ENCODE data around the gene AIM2.

AIM2 gene

DNA sequence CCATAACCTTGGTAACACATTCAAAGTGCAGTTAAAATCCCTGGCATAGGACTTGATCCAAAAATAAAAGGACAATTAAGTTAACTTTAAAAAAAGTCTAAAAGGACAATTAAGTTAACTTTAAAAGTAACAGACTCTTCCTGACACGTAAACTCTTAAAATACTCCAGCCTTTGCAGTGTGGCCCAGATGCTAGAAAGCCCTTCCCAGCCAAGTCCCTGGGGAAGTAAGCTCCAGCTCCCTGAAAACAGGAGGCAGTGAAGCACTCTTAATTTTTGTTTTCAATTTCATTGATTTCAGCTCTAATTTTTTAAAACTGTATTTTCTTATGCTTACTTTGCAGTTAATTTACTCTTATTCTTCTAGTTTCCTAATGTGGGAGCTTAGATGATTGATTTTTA, 5.1 kb upstream of the AIM2 start:
- TF ChIP-seq, protein P1, sequence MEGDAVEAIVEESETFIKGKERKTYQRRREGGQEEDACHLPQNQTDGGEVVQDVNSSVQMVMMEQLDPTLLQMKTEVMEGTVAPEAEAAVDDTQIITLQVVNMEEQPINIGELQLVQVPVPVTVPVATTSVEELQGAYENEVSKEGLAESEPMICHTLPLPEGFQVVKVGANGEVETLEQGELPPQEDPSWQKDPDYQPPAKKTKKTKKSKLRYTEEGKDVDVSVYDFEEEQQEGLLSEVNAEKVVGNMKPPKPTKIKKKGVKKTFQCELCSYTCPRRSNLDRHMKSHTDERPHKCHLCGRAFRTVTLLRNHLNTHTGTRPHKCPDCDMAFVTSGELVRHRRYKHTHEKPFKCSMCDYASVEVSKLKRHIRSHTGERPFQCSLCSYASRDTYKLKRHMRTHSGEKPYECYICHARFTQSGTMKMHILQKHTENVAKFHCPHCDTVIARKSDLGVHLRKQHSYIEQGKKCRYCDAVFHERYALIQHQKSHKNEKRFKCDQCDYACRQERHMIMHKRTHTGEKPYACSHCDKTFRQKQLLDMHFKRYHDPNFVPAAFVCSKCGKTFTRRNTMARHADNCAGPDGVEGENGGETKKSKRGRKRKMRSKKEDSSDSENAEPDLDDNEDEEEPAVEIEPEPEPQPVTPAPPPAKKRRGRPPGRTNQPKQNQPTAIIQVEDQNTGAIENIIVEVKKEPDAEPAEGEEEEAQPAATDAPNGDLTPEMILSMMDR (conservative IDR thresholded peaks at IDR 0.05; ENCODE audit: control insufficient read depth, insufficient read depth, low read depth, low read length), result no peak
- no peak overlapping the region for H3K4me3 ChIP-seq (ENCODE audit: control insufficient read depth, low read depth, low read length)
- no peak for DNase-seq (ENCODE audit: low read depth)

DNA sequence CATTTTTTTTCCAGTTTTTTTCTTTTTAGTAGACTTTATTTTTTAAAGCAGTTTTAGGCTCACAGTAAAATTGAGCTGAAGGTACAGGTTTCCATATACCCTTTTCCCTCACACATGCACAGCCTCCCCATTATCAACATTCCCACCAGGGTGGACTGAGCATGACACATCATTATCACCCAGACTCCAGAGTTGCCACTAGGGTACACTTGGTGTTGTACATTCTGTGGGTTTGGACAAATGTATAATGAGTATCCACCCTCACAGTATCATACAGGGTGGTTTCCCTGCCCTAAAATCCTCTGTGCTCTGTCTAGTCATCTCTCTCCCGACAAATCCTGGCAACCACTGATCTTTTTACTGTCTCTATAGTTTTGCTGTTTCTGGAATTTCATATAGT, 3.0 kb upstream of the AIM2 start:
- TF ChIP-seq, protein P1 (conservative IDR thresholded peaks at IDR 0.05; ENCODE audit: control insufficient read depth, insufficient read depth, low read depth, low read length), result no peak
- no peak for DNase-seq (ENCODE audit: low read depth)
- H3K4me3 ChIP-seq (ENCODE audit: control insufficient read depth, low read depth, low read length), result no peak overlapping the region

DNA sequence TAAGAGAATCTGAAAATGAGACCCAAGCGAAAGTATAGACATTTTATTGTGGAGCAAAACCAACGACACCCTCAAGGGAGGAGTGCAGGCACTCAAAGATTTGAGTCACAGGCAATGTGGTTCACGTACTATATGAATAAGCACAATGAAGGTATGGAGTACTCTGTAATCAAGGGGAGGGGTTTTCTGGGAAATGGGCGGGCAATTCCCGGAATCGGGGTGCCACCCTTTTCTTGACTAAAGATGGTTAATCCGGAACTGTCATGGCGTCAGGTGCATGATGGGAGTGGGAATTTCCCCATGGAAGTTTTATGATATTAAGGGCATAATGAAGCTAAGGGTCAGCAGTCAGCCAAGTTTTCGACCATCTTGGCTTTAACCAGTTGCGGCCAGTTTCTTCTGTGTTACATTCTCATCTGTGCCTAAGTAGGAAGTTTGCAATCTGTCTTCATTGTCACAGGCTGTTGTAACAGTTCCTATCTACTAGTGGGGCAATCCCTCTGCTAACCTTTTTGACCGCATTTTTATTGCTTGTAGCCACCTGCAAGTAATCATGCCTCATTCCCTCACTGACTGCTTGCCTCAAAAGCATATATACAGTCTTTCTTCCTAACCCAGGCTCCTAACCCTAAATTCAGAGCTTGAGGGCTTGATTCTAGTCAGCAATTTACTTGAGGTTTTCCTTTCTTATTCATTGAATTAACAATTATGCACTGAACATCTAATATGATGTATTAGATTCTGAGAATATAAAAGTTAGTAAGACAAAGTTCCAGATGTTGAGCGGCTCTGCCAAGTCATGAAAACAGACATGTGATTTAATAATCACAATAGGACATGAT, 775 bp upstream of the AIM2 start:
- H3K4me3 ChIP-seq (ENCODE audit: control insufficient read depth, low read depth, low read length), result no peak overlapping the region
- peak; percentile 43 for DNase-seq (ENCODE audit: low read depth)
- TF ChIP-seq, protein P1 (conservative IDR thresholded peaks at IDR 0.05; ENCODE audit: control insufficient read depth, insufficient read depth, low read depth, low read length), result no peak

DNA sequence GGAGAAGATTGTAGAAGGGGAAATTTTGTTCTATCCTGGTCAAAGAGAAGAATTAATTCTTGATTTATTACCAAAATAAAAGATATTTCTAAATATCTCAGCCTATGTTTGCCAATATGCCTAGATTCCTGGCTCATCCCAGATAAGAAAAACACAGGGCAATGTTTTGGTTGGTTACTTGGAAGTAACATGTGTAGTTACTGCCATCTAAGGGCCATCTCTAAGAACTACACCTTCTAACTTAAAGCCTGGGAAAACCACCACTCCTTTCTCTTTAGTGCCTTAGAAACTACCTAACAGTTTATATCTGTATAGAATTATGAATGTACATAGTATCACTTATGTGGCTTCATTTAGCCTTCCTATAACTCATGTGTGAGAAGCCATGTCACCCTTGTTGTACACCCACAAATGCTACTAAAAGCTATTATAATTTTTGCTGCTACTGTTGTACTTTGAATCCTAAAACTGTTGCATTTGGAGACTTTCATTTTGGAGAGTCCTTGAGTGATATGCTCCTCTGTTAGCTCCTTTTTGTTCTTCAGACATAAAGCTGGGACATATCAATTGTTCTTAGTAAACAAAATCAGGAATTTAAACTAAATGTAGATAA, 4.5 kb downstream of the AIM2 start:
- H3K4me3 ChIP-seq (ENCODE audit: control insufficient read depth, low read depth, low read length), result no peak overlapping the region
- peak; percentile 83 for DNase-seq (ENCODE audit: low read depth)
- TF ChIP-seq, protein P1 (conservative IDR thresholded peaks at IDR 0.05; ENCODE audit: control insufficient read depth, insufficient read depth, low read depth, low read length), result peak; percentile 79

DNA sequence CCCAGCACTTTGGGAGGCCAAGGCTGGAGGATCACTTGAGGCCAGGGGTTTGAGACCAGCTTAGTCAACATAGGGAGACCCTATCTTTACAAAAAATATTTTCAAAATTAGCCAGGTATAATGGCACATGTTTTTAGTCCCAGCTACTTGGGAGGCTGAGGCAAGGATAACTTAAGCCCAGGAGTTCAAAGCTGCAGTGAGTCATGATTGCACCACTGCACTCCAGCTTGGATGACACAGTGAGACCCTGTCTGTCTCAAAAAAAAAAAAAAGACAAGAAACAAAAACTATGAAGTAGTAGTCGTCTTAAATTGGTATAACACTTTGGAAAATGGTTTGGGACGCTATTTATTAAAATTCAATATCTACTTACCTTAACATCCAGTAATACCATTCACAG, 7.7 kb downstream of the AIM2 start:
- TF ChIP-seq, protein P1 (conservative IDR thresholded peaks at IDR 0.05; ENCODE audit: control insufficient read depth, insufficient read depth, low read depth, low read length), result no peak
- DNase-seq (ENCODE audit: low read depth), result peak; percentile 81
- H3K4me3 ChIP-seq (ENCODE audit: control insufficient read depth, low read depth, low read length), result no peak overlapping the region

DNA sequence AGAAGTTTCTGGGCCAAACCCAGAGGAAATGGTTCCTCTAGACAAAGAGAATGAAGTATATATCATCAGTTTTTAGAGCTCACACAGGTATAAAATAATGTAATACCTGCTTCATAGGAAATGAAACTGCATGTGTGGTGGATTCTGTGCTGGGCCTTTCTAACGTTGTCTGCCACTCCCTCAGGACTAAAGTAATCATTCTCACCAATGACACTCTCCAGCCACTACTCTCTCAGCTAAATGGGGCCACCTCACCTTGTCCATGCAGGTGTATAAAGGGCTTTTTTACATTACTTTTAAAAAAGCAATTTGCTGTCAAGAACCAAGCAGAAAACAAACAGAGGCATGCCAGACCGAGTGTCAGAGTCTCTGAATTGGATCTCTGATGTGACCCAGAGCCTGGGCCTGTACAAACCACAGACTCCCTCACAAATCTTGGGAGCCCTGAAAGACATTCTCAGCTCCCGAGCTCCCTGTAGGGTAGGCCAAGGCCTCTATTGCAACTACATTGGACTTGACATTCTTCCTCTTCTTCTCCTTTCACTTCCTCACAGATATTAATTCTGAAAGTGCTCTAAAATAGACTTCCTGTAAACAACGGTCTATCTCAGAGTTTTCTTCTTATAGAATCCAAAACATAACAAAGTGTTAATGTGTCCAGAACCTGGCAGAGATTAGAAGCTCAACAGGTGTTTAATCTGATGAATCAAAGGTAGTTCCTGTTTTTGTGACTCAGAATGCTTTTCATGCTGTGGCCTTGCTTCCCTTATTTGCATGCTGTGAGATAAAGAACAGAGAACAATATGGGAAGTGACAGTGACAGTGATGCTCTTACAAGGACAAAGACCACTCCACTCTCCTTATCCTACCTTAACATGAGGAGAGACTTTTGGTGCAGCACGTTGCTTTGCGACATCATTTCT, 8.6 kb downstream of the AIM2 start:
- no peak overlapping the region for H3K4me3 ChIP-seq (ENCODE audit: control insufficient read depth, low read depth, low read length)
- no peak for DNase-seq (ENCODE audit: low read depth)
- TF ChIP-seq, protein P1 (conservative IDR thresholded peaks at IDR 0.05; ENCODE audit: control insufficient read depth, insufficient read depth, low read depth, low read length), result no peak
